ENCODE measurements around the gene PRKAR1B. TPM values are rescaled to one million over a fixed set of nuclear protein-coding genes. Genes with fewer than 3 reads are reported as not detected.
"Not testable (repeated sequence)": the region's sequence is repeated elsewhere in the genome, so short reads cannot be mapped to it uniquely, and the experiment has no call there.

The PRKAR1B gene
- polyA plus RNA-seq, 3 donors from 2014 or later, result 3.0 to 6.1 (median 3.9) TPM

DNA sequence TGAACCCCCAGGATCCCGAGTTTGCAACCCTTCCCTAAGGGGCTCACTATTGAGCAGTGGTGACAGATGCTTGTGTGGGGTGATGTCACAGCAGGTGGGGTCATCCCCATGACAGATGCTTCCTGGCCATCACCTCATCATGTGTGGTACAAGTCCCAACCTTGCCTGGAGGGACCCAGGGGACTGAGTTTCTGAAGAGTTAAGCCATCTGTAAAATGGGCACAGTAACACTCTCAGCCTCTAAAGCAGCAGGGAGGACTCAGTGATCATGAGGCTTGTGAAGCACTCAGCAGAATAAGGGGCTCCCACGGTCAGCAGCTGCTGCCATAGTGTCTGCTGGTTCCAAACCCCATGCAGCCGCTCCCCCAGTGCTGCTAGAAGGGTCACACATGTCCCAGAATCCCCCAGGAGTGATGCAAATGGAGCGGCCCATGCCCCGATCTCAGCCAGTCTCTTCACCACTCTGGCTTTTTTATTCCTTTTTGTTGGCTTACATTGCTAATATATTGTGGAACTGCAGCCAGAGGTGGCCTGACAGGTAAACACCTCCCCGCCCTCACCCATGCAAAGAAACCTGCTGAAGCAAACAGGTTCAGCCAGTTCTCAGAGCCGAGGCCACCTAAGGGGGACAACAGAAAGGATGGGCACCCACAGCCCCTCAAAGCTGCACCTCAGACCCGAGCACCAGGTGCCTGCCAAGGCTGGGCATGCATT, 105.4 kb downstream of the PRKAR1B start:
- Mint-ChIP-seq H3K4me1 (peaks cover 37 to 38% of the 10 kb centered on the region in 2 donors), H3K27ac (no peak overlapping the region), H3K36me3 (peaks cover 6 to 15% (median 11%) of the 10 kb centered on the region in 3 donors), H3K4me3 (no peak overlapping the region), H3K9me3 (peaks cover 9 to 40% (median 26%) of the 10 kb centered on the region in 6 donors), H3K27me3 (ENCODE audit: low read depth in 3 of 3) (peaks cover 2 to 9% (median 6%) of the 10 kb centered on the region in 3 donors)
- DNase-seq, result no peak

DNA sequence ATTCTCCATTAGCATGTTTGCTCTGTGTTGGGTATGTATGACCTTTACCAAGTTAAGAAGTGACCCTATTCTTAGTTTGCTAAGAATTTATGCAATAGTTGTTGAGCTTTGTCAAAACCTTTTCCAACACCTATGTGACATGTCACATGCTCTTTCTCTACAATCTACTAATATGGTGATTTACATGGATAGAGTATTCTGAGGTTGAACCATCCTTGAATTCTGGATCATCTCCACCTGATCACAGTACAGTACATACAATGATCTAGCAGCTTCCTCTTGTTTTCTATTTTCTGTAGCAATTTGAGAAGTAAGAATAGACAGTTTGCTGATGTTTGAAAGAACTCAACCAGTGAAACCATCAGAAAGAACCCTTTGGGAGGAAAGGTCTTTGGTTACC, 106.2 kb downstream of the PRKAR1B start:
- Mint-ChIP-seq H3K4me1 (peaks cover 41 to 43% of the 10 kb centered on the region in 2 donors), H3K27me3 (ENCODE audit: low read depth in 3 of 3) (peaks cover 2 to 9% (median 6%) of the 10 kb centered on the region in 3 donors), H3K9me3 (peaks cover 9 to 37% (median 25%) of the 10 kb centered on the region in 6 donors), H3K36me3 (peaks cover 6 to 13% (median 11%) of the 10 kb centered on the region in 3 donors), H3K4me3 (no peak overlapping the region), H3K27ac (peak overlapping the region in 3 of 6 donors; percentile 34 to 79 (median 75))
- no peak for DNase-seq

DNA sequence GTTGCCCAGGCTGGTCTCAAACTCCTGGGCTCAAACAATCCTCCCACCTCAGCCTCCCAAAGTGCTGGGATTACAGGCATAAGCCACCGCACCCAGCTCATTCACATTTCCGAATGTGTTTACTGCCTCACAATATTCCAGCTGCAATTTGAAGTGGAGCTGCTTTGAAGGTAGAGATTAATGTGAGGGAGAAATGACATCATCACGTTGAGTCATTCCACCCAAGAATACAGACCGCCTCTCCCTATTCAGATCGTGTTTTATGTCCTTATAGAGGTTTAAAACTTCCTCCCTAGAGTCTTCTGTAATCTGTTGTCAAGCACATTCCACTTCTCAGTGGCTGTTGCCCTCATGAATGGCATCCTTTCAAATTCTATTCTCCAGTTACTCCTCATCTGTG, 107.0 kb downstream of the PRKAR1B start:
- H3K9me3 Mint-ChIP-seq, result peaks cover 9 to 33% (median 24%) of the 10 kb centered on the region in 6 donors
- no peak for DNase-seq
- H3K36me3 Mint-ChIP-seq, result peaks cover 6 to 12% (median 11%) of the 10 kb centered on the region in 3 donors
- H3K27ac Mint-ChIP-seq, result peak overlapping the region; percentile 58 to 99 (median 82)
- peaks cover 39 to 43% of the 10 kb centered on the region in 2 donors for H3K4me1 Mint-ChIP-seq
- H3K27me3 Mint-ChIP-seq (ENCODE audit: low read depth in 3 of 3), result peaks cover 2 to 9% (median 6%) of the 10 kb centered on the region in 3 donors
- peak overlapping the region in 2 of 5 donors; percentile 43 to 75 for H3K4me3 Mint-ChIP-seq

GRCh38 chr7:619368-619840, 107.7 kb downstream of the PRKAR1B start:
- Mint-ChIP-seq H3K4me3 (peak overlapping the region; percentile 28 to 91 (median 75)), H3K36me3 (peaks cover 6 to 11% (median 9%) of the 10 kb centered on the region in 3 donors), H3K9me3 (peaks cover 9 to 26% (median 21%) of the 10 kb centered on the region in 6 donors), H3K4me1 (peaks cover 39 to 43% of the 10 kb centered on the region in 2 donors), H3K27me3 (ENCODE audit: low read depth in 3 of 3) (peaks cover 2 to 9% (median 8%) of the 10 kb centered on the region in 3 donors), H3K27ac (peak overlapping the region; percentile 85 to 99 (median 99))
- DNase-seq, result no peak

DNA sequence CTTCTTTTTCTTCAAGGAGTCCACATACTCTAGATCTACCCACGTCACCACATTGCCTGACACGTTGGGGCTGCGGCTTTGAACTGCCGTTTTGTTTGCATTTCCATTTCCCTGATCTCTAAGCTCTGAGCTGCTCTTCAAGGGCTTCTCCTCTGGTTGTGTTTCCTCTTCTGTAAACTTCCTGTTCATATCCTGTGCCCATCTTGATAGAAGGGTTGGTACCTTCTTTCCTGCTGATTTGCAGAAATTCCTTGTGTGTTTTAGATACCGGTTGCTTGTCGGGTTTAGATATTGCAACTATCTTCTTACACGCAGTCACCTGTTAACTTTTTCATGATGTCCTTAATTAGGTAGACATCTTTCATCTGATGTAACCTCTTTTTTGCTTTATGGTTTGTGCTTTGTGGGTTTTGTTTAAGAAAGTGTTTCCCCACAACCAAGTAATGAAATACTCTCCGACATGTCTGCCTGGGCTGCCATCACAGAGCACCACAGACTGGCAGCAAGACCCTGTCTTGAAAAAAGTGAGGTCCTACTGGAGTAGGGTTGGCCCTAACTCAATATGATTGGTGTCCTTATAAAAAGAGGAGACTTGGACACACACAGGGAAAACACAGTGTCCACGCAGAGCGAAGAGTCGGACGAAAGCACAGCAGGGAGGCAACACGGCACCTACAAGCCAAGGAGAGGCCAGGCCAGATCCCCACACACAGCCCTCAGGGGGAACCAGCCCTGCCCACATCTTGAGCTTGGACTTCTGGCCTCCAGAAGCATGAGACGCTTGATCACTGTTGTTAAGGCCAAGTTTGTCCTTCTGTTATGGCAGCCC, 108.3 kb downstream of the PRKAR1B start:
- H3K9me3 Mint-ChIP-seq, result peaks cover 9 to 25% (median 20%) of the 10 kb centered on the region in 6 donors
- peaks cover 2 to 9% (median 8%) of the 10 kb centered on the region in 3 donors for H3K27me3 Mint-ChIP-seq (ENCODE audit: low read depth in 3 of 3)
- peak; percentile 79 to 84 (median 82) for DNase-seq
- peaks cover 39 to 43% of the 10 kb centered on the region in 2 donors for H3K4me1 Mint-ChIP-seq
- peaks cover 6 to 11% (median 9%) of the 10 kb centered on the region in 3 donors for H3K36me3 Mint-ChIP-seq
- peak overlapping the region; percentile 68 to 91 (median 75) for H3K4me3 Mint-ChIP-seq
- H3K27ac Mint-ChIP-seq, result peak overlapping the region; percentile 85 to 99 (median 99)

DNA sequence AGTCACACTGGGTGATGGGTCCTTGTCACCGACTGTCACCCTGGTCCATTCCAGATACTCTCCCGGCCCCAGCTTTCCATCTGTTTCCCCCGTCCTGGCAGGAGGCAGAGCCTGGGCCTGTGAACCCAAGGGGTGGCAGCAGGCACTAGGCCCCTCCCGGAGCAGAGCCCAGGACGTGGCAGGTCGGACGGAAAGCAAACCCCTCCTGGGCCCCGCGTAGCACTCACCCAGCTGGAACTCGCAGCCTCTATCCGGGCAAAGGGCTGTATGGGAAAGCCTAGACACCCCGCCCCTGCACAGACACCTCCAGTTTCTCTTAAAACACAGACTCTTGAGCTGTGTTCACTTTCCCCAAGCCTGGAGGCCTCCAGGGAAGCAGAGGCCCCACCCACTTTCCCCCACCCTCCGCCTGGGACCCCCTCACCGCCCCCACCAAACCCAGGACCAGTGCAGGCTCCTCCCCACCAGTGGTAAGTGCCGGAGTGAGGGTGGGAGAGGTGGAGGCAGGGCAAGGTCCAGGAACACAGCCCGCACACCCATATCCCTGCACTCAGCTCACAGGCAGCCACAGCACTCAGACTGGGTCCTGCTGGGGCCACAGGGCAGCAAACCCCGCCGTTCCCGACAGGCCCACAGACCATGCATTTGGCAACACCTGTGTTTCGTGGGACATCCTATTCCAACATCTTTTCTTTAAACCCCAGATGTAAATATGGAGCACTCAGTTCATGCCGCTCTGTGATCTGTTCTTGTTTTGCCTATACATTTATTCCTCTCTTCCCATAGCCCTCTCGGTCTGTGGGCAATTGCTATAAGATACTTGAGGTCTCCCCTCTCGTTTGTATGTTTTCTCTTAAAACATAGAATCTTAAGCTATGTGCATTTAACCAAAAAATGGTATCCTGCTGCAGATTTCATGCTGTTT, 109.2 kb downstream of the PRKAR1B start:
- H3K27me3 Mint-ChIP-seq (ENCODE audit: low read depth in 3 of 3), result peaks cover 2 to 9% (median 8%) of the 10 kb centered on the region in 3 donors
- peak overlapping the region; percentile 68 to 91 (median 75) for H3K4me3 Mint-ChIP-seq
- H3K4me1 Mint-ChIP-seq, result peaks cover 39 to 43% of the 10 kb centered on the region in 2 donors

DNA sequence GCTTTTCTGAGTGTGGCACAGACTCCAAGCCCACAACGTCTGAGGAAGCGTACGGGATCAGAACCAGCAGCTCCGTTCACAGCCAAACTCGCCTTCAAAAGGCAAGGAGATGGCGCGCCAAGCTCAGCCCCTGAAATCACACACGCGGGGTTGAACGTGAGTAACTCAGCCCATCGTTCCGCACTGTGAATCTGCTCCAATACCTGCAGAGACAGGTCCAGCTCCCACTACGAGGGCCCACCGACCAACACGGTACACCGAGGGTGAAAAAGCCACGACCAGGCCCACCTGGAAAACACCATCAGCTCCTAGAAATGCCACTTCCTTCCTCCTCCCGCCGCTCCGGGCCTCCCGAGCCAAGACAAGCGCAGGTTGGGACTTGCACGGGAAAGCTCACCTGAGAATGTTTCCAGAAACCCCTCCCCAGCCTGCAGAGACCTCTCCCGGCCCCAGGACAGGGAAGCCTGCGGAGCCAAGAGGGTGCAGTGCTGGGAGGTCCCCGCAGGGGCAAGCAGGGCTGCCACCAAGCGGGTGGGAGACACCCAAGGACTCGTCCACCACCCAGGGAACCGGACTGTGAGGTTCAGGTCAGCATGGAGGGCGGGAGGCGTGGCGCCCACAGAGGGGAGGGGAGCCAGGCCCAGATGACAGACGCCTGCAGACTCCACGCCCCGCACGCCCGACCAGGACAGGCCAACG, 113.5 kb downstream of the PRKAR1B start:
- no peak for DNase-seq
- H3K4me3 Mint-ChIP-seq, result no peak overlapping the region
- peak overlapping the region in 1 of 6 donors; percentile 30 for H3K27ac Mint-ChIP-seq
- H3K36me3 Mint-ChIP-seq, result peaks cover 0 to 5% (median 0%) of the 10 kb centered on the region in 3 donors
- H3K27me3 Mint-ChIP-seq (ENCODE audit: low read depth in 3 of 3), result peaks cover 2 to 11% (median 9%) of the 10 kb centered on the region in 3 donors
- H3K9me3 Mint-ChIP-seq, result no peaks in the 10 kb centered on the region
- peaks cover 49 to 53% of the 10 kb centered on the region in 2 donors for H3K4me1 Mint-ChIP-seq

More for the DNA sequence above, 109.2 kb downstream of the PRKAR1B start:
- Mint-ChIP-seq H3K27ac (peak overlapping the region; percentile 85 to 99 (median 99)), H3K9me3 (peaks cover 8 to 25% (median 20%) of the 10 kb centered on the region in 6 donors), H3K36me3 (peaks cover 6 to 11% (median 9%) of the 10 kb centered on the region in 3 donors)
- no peak for DNase-seq

GRCh38 chr7:611837-612236, 115.2 kb downstream of the PRKAR1B start:
- peak overlapping the region in 5 of 6 donors; percentile 50 to 97 (median 95) for H3K27ac Mint-ChIP-seq
- DNase-seq; H3K36me3 Mint-ChIP-seq; H3K27me3 Mint-ChIP-seq (ENCODE audit: low read depth in 3 of 3); H3K4me3 Mint-ChIP-seq; H3K9me3 Mint-ChIP-seq: not testable (repeated sequence)
- H3K4me1 Mint-ChIP-seq, result peaks cover 33 to 38% of the 10 kb centered on the region in 2 donors

- Mint-ChIP-seq H3K4me1 (peaks cover 31 to 34% of the 10 kb centered on the region in 2 donors), H3K27me3 (ENCODE audit: low read depth in 3 of 3) (peaks cover 0 to 9% (median 6%) of the 10 kb centered on the region in 3 donors), H3K27ac (peak overlapping the region; percentile 94 to 98 (median 96)), H3K9me3 (no peaks in the 10 kb centered on the region), H3K36me3 (peaks cover 0 to 5% (median 0%) of the 10 kb centered on the region in 3 donors), H3K4me3 (peak overlapping the region in 2 of 5 donors; percentile 62 to 79)
- DNase-seq, result no peak
Observed at GRCh38 chr7:611281-611810, 115.7 kb downstream of the PRKAR1B start.

- peaks cover 0 to 5% (median 0%) of the 10 kb centered on the region in 3 donors for H3K36me3 Mint-ChIP-seq
- H3K4me3 Mint-ChIP-seq, result peak overlapping the region; percentile 41 to 82 (median 79)
- peaks cover 0 to 9% (median 6%) of the 10 kb centered on the region in 3 donors for H3K27me3 Mint-ChIP-seq (ENCODE audit: low read depth in 3 of 3)
- H3K4me1 Mint-ChIP-seq, result peaks cover 32 to 39% of the 10 kb centered on the region in 2 donors
- H3K9me3 Mint-ChIP-seq, result no peaks in the 10 kb centered on the region
- peak overlapping the region; percentile 94 to 98 (median 96) for H3K27ac Mint-ChIP-seq
- peak; percentile 68 to 75 (median 70) for DNase-seq
Observed at GRCh38 chr7:610531-611280, 116.4 kb downstream of the PRKAR1B start.

DNA sequence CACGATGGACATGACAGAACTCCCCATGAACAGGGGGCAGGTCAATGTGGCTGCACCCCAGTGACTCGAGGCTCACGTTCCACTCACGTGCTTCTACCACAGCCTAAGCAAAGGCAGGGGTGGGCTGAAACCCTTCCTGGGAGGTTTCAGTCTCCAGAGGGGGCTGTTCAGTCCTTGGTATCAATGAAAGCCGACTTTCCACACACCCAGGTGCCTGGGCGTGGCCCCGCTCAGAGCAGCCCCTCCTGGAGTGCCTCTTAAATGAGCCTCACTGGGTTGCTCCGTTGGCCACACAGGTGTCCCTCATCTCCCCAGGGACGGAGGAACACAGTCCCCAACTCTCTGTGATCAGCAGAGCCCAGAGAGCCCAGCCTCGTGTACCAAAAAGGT, 116.9 kb downstream of the PRKAR1B start:
- peak overlapping the region; percentile 94 to 98 (median 96) for H3K27ac Mint-ChIP-seq
- H3K4me1 Mint-ChIP-seq, result peaks cover 34 to 45% of the 10 kb centered on the region in 2 donors
- peaks cover 0 to 5% (median 0%) of the 10 kb centered on the region in 3 donors for H3K36me3 Mint-ChIP-seq
- no peak for DNase-seq
- H3K27me3 Mint-ChIP-seq (ENCODE audit: low read depth in 3 of 3), result peaks cover 0 to 10% (median 6%) of the 10 kb centered on the region in 3 donors
- H3K9me3 Mint-ChIP-seq, result no peaks in the 10 kb centered on the region
- H3K4me3 Mint-ChIP-seq, result peak overlapping the region; percentile 41 to 82 (median 79)
